ENCODE measurements around the gene RAPGEF4.

The RAPGEF4 gene

DNA sequence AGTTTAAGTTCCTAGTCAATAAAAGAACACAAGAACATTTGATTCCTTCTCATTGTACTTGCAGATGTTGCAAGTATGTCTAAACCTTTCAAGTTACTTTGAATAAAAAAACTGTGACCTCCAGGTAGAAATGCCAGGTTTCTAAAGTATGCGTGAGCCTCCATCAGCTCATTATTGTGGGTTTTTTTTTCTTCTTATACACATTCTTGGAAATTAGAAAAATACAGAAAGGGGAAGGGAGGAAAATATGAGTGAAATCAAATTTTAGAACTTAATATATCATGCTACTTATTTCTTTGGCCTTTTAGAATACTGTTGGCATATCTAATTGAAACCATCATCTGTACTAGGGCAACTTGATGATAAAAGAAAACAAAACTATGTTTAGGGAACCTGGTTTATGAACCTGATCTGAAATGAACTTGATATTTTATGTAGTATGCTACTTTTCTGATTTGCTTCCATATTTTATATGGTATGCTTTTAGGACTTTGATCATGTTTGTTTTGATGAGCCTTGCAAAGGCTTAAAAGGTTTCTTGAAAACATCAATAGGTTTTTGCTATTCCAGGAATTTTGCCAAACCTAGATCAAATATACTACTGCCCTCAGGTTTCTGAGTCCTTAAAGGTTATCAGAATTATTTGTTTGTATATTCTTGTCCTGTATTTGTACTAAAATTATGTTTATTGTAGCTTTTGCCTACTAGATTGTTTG lies 209.3 kb downstream of the RAPGEF4 start:
- DNase-seq, result no peak

DNA sequence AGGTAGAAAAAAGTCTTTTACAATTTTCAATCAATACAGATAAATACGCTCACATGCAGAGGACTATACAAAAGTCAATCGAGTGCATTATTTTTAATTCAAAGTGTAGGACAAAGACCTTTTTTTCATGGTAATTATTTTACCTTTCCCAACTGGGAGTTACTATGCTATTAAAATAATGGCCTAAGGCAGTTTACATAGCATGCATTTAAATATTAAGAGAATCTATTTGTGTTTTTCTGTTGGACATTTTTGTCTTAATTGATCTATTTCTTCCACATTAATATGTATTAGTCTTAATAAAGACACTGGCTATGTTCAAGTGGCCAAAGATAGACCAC lies 209.8 kb downstream of the RAPGEF4 start:
- DNase-seq, result no peak

DNA sequence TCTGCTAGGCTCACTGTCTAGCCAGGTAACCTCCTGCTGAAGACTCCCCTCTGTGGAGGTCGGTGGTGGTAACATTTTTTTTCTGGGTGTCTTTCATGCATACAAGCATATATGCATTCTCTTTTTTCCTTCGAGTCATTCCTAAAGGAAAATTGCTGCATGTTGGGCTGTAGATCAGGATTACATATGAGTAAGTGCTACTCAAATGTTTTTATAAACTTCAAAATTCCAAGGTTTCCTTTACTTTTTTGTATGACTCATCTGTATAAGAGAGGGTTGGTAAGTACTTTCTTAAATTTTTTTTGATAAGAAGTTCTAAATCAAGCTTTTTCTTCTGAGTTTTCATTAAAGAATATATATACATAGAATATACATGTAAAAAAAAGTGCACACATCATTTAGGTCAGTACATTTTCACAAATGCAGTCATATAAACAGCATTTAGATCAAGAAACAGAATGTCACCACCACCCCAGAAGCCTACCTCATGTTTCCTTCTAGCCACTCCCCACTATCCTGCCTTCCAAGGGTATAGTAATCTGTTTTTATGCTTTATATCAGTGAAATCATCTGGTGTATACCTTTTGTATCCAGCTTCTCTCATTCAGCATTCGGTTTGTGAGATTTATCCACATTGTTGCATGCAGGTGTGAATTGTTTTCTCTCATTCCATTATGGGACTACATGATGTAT lies 212.0 kb downstream of the RAPGEF4 start:
- DNase-seq, result no peak

DNA sequence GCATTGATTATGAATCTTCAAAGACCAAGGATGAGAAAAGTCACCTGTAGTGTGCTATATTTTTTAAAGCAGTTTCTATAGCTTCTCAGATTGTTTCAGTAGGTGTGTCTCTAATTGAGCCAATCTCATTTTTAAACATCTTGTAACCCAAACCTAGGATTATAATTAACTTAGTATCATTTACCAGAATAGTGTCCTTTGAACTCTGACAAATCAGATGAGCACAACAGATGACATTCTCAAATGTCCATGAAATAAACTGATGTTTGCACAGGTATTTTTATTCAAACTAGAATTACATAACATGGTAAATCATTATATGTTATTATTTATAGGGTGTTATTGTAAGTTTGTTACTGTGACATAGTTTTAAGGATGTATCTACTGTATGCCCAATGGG lies 213.9 kb downstream of the RAPGEF4 start:
- no peak for DNase-seq

DNA sequence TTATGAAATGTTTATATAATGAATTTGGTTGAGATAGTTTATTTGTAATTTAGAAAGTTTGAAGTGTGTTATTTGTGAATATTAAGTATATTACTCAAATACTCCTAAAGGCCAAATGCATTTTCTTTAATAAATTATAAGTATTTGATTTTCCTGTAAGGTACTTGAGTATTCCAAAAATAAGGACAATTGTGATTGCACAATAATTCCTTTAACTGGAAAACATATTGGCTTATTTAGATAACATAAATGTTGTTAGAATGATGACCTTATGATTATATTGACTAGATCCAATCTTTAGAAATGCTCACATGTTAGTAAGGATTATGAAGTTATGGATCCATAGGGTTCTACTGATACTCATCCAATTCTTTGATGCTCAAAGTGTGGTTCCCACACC lies 214.9 kb downstream of the RAPGEF4 start:
- no peak for DNase-seq

DNA sequence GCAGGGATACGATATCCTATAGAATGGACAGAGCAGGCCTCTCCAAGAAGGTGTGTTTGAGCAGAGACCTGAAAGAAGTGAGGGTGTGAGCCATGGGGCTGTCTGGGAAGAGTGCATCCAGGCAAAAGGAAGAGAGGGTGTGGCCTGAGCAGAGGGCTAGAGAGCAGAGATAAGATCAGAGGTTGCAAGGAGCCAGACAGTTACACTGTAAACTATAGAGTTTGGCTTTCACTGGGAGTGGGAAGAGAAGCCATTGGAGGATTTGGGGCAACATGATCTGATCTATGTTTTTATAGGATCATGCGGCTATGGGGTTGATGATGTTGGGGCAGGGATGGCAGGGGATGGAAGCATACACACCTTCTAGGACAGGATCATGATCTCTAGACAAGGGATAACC lies 215.9 kb downstream of the RAPGEF4 start:
- no peak for DNase-seq

DNA sequence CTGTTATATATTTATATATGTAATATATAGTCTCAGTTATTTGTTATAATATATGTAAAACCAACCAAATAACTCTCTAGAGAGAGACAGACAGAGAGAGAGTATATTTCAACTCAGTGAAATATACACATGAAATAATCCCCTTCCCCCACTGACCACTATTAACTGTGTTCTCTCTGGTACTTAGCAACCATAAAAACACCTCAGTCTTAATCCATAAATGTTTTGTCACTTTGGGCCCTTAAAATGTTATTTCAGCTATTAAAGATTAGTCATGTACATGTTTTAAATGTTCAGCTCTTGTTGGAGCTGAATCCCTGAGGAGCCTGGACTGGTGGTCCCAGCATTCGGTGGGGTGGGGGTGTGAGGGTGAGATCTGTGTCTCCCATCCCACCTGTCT lies 217.8 kb downstream of the RAPGEF4 start:
- DNase-seq, result no peak

DNA sequence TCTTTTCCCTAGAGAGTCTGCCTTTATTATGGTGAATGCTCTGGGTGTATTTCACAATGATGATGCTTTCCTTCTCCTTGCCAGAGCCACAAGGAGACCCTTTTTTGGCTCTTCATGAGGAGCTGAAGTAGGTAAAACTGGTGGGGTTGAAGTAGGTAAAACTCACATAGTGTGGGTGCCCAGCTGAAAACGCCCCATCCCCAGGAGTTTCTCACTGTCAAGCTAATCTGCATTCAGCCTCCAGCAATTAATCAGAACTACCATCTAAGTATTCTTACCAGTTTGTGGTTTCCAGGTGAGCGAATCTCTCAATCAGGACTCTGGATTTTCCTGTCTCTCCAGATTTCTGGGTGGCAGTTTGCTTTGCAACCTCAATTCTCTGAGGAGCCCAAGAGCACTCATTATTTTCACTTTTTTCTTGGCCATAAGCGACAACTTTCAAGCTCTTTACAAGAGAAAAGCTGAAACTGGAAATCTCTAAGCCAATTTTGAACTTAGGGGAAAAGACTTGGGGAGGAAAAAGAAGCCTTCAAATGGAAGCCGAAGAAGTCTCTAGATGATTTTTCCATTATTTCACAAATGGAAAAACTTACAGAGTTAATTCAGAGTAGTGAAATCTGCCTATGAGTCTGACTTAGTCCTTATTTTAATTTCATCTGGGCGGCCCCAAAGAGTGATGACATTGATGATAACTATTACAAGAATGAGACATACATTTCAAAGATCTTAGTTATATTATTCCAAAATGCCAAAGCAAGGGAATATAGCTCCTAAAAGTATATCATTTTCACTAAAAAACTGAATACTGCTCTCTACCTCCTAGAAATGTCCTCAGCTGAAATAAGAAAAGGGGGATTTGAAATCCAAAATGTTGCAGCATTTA lies 218.6 kb downstream of the RAPGEF4 start:
- DNase-seq, result no peak

DNA sequence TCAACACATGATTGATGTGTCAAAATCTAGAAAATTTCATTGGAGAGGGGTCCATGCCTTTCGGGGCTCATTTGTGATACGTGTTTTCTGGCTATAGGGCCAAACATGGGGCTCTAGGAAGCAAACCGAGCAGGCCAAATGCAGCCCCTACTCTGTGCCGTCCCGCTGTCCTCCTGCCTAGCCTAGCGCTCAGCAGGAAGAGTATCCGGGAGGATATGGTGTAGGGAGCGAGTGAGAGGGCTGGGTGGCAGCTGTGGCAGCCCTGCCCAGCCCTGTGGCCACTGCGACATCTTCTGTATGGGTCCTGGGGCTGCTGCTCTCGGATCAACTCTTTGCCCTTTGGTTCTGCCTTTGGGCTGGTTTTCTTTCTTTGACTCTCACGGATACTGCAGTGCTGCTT lies 219.9 kb downstream of the RAPGEF4 start:
- no peak for DNase-seq

DNA sequence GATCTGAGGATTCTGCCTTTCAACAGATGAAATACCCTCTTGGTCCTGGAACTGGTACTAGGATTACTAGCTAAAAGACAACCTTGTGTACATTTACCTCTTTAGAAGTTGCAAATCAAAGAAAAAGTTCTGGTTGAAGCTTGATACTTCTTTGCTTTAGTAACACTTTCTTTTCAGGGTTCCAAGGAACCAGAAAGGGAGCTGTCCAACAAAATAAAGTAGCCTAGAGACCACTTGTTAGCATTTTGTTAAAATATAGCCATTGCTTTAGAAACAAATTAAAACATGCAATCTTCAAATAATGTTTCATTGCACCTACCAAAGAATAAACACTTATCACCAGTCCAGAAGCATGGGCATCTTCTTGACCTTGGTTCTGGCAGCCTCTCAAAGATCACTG lies 222.1 kb downstream of the RAPGEF4 start:
- no peak for DNase-seq

DNA sequence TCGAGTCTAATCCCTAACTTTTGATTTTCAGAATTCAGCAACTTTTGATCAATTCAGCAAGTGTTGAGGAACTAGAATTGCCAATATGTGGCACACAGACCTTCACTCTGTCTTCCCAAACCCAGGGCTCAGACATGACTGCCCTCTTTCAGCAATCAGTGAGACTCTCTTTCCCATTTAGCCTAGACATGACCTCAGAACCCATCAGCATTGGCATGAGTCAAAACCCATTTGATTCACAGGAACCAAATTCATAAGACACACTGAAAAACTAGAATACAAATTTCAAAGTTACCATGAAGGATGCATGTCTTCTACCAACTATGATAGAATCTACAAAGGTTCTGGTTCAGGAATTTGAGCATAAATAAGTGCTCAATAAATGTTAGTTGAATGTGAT lies 226.4 kb downstream of the RAPGEF4 start:
- DNase-seq, result no peak

DNA sequence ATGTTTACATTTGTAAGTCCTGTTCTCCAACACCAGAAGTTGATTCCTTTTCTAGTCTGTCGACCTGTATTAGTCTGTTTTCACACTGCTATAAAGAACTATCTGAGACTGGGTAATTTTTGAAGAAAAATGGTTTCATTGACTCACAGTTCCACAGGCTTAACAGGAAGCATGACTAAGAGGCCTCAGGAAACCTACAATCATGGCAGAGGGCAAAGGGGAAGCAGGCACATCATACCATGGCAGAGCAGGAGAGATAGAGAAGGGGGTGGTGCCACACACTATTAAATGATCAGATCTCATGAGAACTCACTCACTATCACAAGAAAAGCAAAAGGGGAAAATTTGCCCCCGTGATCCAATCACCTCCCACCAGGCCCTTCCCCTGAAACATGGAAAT lies 227.2 kb downstream of the RAPGEF4 start:
- peak; percentile 7 for DNase-seq

DNA sequence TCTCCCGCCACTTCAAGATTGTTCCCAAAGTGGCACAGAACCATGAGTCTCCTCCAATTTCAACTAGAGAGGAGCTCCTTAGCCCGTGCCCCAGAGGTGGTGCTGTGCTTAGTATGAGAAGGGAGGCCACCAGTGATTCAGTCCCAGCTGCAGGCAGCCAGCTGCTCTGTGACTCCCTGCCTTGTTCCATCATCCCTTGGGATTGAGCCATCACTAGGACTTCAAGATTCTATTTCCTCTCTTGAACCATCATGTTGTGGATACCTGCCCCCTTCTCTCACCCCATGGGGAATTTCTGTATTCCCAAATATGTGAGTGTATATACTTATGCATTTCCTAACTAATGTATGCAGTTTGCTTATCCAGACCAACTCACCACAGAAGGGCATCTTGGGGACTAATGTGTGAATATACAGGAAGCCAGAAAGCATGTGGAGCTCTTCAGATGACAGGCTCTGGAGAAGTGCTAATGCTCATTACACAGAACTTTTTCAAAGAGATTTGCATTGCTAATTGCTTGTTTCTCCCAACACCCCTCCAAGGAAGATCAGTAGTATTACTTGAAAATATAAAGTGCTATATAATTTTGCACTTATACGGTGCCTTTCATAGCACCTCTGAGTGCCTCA lies 229.0 kb downstream of the RAPGEF4 start:
- no peak for DNase-seq

DNA sequence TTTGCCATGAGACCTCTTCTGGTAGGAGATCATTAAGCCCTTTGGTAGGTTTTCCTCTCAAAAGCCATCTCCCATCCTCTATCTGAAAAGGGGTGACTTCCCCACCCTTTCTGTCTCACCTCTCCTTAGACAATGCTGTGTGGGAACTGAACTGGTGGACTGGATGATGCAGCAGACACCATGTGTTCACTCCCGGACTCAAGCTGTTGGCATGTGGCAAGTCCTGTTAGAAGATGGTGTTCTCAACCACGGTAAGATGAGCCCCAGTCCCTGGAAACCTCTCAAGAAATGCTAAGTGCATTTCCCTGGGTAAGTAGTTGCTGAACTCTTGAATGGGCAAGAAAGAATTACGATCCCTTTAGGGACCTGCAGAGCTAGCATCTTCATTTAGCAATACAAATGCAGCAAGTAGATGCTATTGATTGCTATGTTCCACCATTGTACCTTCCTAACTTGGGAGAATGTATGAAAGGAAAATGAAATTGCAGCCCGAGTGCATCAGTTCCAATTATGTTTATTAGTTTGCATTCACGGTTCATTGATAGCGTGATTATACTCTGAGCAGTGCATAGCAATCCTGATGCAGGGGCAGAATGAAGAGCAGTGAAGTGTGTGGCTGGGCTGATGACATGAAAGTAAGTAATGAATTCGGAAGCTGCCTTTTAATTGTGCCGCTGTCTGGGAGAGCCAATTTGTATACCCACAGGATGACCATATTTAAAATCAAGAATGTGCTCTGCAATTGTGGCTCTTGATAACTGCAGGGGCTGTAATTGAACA lies 230.0 kb downstream of the RAPGEF4 start:
- DNase-seq, result no peak

DNA sequence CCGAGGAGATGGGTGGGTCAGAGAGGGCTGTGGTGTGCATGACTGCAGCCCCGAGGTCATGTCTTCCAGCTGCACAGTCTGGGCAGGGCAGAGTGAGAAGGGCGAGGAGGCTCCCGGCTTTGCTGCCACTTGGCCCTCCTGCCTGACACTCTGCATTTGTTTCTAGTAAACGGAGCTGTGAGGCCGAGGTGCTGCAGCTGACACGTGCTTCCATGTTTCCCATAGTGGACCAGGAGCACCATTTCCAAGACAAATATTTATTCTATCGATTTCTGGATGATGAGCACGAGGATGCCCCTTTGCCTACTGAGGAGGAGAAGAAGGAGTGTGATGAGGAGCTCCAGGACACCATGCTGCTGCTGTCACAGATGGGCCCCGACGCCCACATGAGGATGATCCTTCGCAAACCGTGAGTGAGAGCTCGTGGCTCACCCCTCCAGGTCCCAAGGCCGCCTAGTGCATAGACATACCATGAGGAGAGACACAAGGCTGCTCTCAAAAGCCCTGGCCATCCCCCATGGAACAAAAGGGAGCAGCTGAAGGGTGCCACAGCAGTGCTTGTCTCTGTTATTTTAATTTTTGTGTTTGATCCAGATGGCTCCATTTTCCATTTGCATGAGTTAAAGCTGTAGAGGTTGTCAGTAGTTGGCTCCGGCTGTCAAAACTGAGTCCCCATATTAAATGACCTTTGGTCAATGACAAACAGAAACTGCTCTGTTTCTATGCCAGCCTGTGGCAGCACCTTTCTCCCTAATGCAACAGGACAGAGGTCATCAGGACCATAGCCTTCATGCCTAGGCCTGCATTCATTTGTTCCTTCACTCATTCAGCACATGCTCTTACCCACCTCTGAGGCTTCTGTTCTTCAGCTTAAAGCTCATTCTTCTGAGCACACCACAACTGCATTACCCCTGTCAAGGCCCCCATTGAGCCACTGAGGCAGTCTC lies 231.7 kb downstream of the RAPGEF4 start:
- DNase-seq, result no peak

DNA sequence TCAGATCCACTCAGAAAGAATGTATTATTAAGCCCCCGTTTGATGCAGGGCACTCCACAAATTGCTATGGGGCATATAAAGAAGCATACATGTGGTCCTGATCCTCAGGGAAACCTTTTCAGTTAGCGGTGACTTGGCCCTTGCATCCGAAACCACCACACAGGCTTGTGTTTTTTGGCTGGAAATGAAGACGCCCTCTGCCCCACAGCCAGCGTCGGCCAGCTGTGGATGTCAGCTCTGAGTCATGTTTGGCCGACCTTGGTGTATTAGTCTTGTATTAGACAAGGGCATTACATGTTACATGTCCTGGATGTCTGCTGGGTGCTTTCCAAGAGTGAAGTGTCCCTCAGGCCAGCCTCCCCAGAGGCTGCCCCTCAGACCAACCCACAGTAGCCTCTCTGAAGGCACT lies 232.4 kb downstream of the RAPGEF4 start:
- no peak for DNase-seq

DNA sequence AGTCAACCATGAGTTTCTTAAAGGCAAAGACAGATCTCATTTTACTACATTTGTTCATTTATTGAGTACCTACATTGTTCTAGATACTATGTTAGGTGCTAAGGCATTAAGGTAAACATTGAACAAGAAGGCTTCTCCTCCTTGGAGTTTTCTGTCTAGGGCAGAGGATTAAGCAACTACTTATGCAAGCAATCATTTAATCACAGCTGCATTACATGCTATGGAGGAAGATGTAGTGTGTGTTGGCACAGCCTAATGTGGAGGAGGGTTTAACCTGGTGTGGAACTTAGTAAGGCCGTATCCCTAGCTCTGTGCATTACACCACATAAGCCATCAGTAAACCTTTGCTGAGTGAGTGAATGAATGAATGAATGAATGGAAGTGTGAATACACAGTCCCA lies 233.5 kb downstream of the RAPGEF4 start:
- DNase-seq, result no peak

DNA sequence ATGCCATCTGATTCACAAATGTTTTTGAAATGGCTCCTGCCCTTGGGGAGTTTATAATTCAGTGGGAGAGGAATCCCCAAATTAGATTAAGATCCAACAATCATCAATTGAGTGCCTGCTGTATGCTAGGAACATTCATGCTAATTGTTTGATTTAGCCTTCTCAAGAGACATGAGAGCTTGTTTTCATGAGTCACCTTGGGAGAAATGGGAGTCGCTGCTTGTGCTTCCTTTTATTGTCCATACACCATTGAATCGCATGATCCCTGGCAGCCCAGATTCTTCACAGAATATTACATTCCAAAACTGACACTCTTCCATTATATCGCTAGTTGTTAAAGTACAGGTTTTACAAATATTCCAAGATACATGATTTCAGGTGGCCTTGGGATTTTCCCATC lies 234.0 kb downstream of the RAPGEF4 start:
- DNase-seq, result no peak

DNA sequence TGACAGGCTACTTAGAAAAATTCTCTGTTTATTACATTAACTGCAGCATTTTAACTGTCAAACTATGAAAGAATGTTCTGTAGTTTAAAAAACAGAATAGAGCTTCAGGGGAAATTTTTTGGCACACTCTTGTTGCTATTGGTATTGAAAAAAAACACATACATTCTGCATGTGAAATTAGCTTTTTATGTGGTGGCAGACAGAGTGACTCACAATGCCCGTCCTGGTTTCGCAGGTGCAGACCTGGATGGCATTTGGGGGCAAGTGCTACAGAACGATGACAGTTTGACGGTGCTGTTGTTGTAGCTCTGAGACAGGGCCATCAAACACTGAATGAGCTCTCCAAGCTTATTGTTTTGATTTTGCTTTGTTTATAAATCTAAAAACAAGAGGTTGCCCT lies 235.0 kb downstream of the RAPGEF4 start:
- DNase-seq, result no peak

DNA sequence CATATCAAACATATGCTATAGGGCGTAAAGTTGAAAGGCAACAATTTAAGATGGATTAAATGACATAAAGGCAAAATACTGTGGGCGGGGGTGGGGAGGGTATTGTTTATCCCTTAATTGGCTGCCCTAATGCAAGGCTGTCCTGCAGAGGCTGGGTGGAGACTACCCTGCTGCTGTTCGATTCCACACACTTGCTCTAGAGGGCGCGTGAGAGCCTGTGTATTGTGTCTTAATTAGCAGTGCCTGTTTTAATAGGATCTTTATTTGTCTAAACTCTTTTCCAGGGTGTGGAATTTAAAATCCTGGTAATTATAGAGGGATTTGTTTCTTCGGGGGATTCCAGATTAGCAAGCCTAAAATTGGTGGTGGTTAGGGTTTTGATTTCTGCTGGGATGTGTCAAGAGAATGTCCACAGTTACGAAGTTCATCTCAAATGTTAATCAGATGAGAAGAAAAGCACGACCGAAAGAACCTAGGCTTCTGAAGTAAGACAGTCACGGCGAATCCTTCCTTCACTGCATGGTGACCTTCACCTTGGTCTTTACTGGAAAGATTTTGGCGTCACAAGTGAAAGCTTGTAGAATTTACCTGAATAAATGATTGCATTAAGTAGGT lies 236.5 kb downstream of the RAPGEF4 start:
- DNase-seq, result no peak

DNA sequence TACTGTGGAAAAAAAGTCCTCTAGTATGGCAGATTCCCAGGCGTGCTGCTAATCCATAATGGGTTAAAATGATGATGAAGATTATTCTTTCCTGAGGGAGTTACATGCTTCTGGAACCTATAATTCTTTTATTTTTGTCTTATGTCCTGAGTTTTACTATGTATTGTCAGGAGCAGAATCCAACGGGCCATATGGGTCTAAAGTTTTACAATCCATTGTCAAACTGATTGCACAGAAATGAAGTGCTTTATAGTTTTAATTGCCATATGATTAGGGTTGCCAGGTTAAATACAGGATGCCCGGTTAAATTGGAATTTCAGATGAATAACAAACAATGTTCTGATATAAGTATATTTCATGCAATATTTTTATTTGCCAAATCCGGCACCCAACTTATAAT lies 239.1 kb downstream of the RAPGEF4 start:
- no peak for DNase-seq
